ENCODE data around the gene PLA2G4B.

GRCh38 chr15:41883484-41883825 is 44.8 kb downstream of the PLA2G4B start:
- TF ChIP-seq POLR2A (IDR thresholded peaks at IDR 0.05) (no peak), CTCF (IDR thresholded peaks at IDR 0.05) (no peak), POLR2AphosphoS5 (IDR thresholded peaks at IDR 0.05) (no peak)

Data from breast epithelium (tissue), 3 donors.